Fibroblast of skin of abdomen (primary cell): ENCODE data around the gene MTFR2. TPM values are rescaled to one million over a fixed set of nuclear protein-coding genes. Genes with fewer than 3 reads are reported as not detected.
A peak's percentile ranks its signal among the peaks of the same experiment; 100 is the strongest.

ENCODE experiments used
- DNase-seq: peaks from one replicate; pipeline ENCODE4 v3.0.0-alpha.2; 2013
- polyA plus RNA-seq, 2 experiments: library from polyadenylated mRNA; unstranded; fragments of 120-200 nt; gene quantifications; one replicate each; pipeline ENCODE4 v1.2.1, GENCODE V29; 2013; ENCODE audit not compliant: insufficient read length in 2 of 2

MTFR2 gene
- 2.8 TPM for polyA plus RNA-seq (2013, experiment 1 of 2; ENCODE audit: insufficient read length)
- polyA plus RNA-seq (2013, experiment 2 of 2; ENCODE audit: insufficient read length), result 3.6 TPM

- DNase-seq, result peak; percentile 99
Observed at GRCh38 chr6:136249811-136250685, at the start of gene MTFR2. Gene MTFR2 (minus strand): TSS chr6:136250311. CDS start chr6:136249099, 1,212 bp downstream.

GRCh38 chr6:136294621-136295020 lies 44.5 kb upstream of the MTFR2 start:
- DNase-seq, result no peak

GRCh38 chr6:136290410-136291010 lies 40.4 kb upstream of the MTFR2 start:
- peak; percentile 91 for DNase-seq

GRCh38 chr6:136289579-136290409 lies 39.7 kb upstream of the MTFR2 start, which contains the start of gene BCLAF1:
Gene BCLAF1 (minus strand): TSS chr6:136289846. CDS start chr6:136279866, 9,980 bp downstream.
- DNase-seq, result peak; percentile 99

- peak; percentile 90 for DNase-seq
Observed at GRCh38 chr6:136289327-136289578, 39.1 kb upstream of the MTFR2 start.

- DNase-seq, result peak; percentile 90
Observed at GRCh38 chr6:136288566-136289326, 38.6 kb upstream of the MTFR2 start.

GRCh38 chr6:136284909-136285308 lies 34.8 kb upstream of the MTFR2 start:
- peak; percentile 40 for DNase-seq

GRCh38 chr6:136282906-136283305 lies 32.8 kb upstream of the MTFR2 start:
- no peak for DNase-seq

- no peak for DNase-seq
Observed at GRCh38 chr6:136280032-136280609, 30.0 kb upstream of the MTFR2 start.

GRCh38 chr6:136274062-136274461 lies 24.0 kb upstream of the MTFR2 start:
- DNase-seq, result no peak

GRCh38 chr6:136265101-136265500 lies 15.0 kb upstream of the MTFR2 start:
- DNase-seq, result no peak

- DNase-seq, result no peak
Observed at GRCh38 chr6:136262940-136263339, 12.8 kb upstream of the MTFR2 start.

- DNase-seq, result no peak
Observed at GRCh38 chr6:136254851-136255466, 4.8 kb upstream of the MTFR2 start.

- DNase-seq, result no peak
Observed at GRCh38 chr6:136253734-136254133, 3.6 kb upstream of the MTFR2 start.

- DNase-seq, result no peak
Observed at GRCh38 chr6:136252441-136252840, 2.3 kb upstream of the MTFR2 start.

GRCh38 chr6:136251394-136251793 lies 1.3 kb upstream of the MTFR2 start:
- no peak for DNase-seq

GRCh38 chr6:136250686-136251008 lies 536 bp upstream of the MTFR2 start:
- peak; percentile 8 for DNase-seq

GRCh38 chr6:136249336-136249735 lies 775 bp downstream of the MTFR2 start:
- DNase-seq, result no peak

- DNase-seq, result peak; percentile 62
Observed at GRCh38 chr6:136244061-136244616, 6.0 kb downstream of the MTFR2 start.

- DNase-seq, result no peak
Observed at GRCh38 chr6:136236466-136237293, 13.4 kb downstream of the MTFR2 start.
